GM12872 (cell line): Measurements from ENCODE around the gene ARHGEF7.

Experiments
- TF ChIP-seq, protein P1 (sequence below): IDR thresholded peaks from 3 replicates; pipeline ENCODE4 v1.5.1; 2011; ENCODE audit warnings: low read depth, mild to moderate bottlenecking, low read length, moderate library complexity; ENCODE audit not compliant: insufficient read depth

The ARHGEF7 gene

GRCh38 chr13:111345682-111346081, 230.6 kb downstream of the ARHGEF7 start:
- TF ChIP-seq, protein P1, sequence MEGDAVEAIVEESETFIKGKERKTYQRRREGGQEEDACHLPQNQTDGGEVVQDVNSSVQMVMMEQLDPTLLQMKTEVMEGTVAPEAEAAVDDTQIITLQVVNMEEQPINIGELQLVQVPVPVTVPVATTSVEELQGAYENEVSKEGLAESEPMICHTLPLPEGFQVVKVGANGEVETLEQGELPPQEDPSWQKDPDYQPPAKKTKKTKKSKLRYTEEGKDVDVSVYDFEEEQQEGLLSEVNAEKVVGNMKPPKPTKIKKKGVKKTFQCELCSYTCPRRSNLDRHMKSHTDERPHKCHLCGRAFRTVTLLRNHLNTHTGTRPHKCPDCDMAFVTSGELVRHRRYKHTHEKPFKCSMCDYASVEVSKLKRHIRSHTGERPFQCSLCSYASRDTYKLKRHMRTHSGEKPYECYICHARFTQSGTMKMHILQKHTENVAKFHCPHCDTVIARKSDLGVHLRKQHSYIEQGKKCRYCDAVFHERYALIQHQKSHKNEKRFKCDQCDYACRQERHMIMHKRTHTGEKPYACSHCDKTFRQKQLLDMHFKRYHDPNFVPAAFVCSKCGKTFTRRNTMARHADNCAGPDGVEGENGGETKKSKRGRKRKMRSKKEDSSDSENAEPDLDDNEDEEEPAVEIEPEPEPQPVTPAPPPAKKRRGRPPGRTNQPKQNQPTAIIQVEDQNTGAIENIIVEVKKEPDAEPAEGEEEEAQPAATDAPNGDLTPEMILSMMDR, result no peak

DNA sequence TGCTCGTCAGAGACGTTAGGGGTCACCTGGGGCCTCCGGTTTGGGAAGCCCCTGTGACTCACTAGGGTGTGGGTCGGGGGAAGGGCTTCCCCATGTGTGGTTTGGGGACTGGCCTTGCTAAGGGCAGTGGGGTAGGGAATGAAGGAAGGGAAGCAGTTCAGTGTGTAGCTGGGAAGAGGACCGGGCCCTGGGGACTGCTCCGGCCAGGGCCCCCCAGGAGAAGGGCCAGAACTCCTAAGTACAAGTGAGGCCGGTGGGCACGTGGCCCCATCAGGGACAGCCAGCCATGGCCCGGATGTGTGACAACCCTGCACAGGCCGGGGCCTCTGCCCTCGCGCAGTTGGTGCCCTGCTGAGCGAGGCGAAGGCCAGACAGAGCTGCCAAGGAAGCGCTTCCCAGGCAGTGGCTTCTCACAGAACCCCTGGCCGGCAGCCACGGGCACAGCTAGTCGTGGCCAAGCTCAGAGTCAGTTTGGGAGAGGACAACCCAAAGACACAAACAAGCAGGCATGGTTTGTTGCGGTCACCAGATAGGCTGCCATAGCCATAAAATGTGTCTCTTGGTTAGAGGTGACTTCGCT, 231.1 kb downstream of the ARHGEF7 start:
- TF ChIP-seq, protein P1, result no peak

DNA sequence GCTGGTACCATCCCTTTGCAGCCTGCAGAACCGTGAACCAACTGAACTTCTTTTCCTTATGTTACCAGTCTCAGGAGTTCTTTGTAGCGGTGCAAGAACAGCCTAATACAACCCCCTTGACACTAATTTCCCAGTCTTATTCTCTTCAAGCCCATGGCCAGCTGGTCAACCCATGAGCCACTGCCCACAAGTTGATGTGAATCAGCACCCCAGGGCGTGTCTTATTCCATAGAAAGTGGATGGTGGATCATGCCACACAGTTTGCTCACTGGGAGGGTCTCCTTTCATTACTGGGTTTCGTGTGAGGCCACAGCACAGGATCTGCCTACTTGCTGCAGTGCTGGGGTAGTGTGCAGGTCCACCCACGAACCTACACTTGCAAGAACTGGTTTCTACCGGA, 232.3 kb downstream of the ARHGEF7 start:
- TF ChIP-seq, protein P1, result no peak

DNA sequence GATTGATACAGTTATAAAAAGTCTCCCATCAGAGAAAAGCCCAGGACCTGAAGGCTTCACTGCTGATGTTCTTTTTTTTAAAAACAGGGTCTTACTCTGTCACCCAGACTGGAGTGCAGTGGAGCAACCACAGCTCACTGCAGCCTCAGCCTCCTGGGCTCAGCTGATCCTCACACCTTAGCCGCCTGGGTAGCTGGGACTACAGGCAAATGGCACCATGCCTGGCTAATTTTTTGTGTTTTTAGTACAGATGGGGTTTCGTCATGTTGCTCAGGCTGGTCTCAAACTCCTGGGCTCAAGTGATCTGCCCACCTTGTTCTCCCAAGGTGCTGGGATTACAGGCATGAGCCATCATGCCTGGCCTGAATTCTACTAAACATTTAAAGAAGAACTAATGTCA, 238.4 kb downstream of the ARHGEF7 start:
- TF ChIP-seq, protein P1, result no peak

- TF ChIP-seq, protein P1, result no peak
These were observed 239.7 kb downstream of the ARHGEF7 start for GRCh38 chr13:111354789-111355188.
